HepG2 (cell line): ENCODE measurements around the gene MYL6. TPM values are rescaled to one million over a fixed set of nuclear protein-coding genes. Genes with fewer than 3 reads are reported as not detected.
A peak's percentile ranks its signal among the peaks of the same experiment; 100 is the strongest.

Source experiments
- EED ChIP-seq: sonication (generic); formaldehyde crosslinking; IDR thresholded peaks from 2 replicates; pipeline ENCODE4 v1.5.0; 2020; ENCODE audit warnings: mild to moderate bottlenecking, missing genetic modification reagents
- ELK4 ChIP-seq: sonication (generic); formaldehyde crosslinking; IDR thresholded peaks from 2 replicates; pipeline ENCODE4 v1.9.0; 2021; ENCODE audit warnings: missing genetic modification reagents, borderline replicate concordance
- FOXP4 ChIP-seq: sonication (generic); formaldehyde crosslinking; IDR thresholded peaks from 2 replicates; pipeline ENCODE4 v1.4.0; 2020; ENCODE audit warnings: missing genetic modification reagents
- HMGA1 ChIP-seq: sonication (generic); formaldehyde crosslinking; conservative IDR thresholded peaks from 2 replicates; pipeline ENCODE4 v1.4.0; 2020; ENCODE audit warnings: missing genetic modification reagents
- HNF4G ChIP-seq, 2 experiments: sonication (generic) in 1 of 2; formaldehyde crosslinking in 1 of 2; IDR thresholded peaks; 2 replicates each; pipeline versions ENCODE4 v1.4.0 to v1.6.1; 2011 to 2020; ENCODE audit warnings: borderline replicate concordance in 2 of 2, low read depth in 2 of 2, mild to moderate bottlenecking in 2 of 2, low read length in 1 of 2, missing genetic modification reagents in 1 of 2, moderate library complexity in 1 of 2
- MLXIP ChIP-seq: sonication (generic); formaldehyde crosslinking; IDR thresholded peaks from 2 replicates; pipeline ENCODE4 v1.9.0; 2021; ENCODE audit warnings: missing genetic modification reagents, borderline replicate concordance
- PREB ChIP-seq: sonication (generic); formaldehyde crosslinking; IDR thresholded peaks from 2 replicates; pipeline ENCODE4 v1.4.0; 2020; ENCODE audit warnings: missing genetic modification reagents
- RBFOX2 ChIP-seq: fragments of 200-400 bp; formaldehyde crosslinking; IDR thresholded peaks from 2 replicates; pipeline ENCODE4 v1.6.1; 2017; ENCODE audit warnings: low read depth, mild to moderate bottlenecking, low read length
- REL ChIP-seq: sonication (generic); formaldehyde crosslinking; conservative IDR thresholded peaks from 2 replicates; pipeline ENCODE4 v1.8.0; 2022; ENCODE audit warnings: mild to moderate bottlenecking, missing genetic modification reagents, moderate library complexity
- ZBTB3 ChIP-seq: sonication (generic); formaldehyde crosslinking; IDR thresholded peaks from 2 replicates; pipeline ENCODE4 v1.4.0; 2020; ENCODE audit warnings: low read depth, mild to moderate bottlenecking, moderate library complexity, missing genetic modification reagents, borderline replicate concordance
- ZBTB49 ChIP-seq: sonication (generic); formaldehyde crosslinking; IDR thresholded peaks from 2 replicates; pipeline ENCODE4 v1.4.0; 2020; ENCODE audit warnings: missing genetic modification reagents, borderline replicate concordance
- ZC3H4 ChIP-seq: sonication (generic); formaldehyde crosslinking; IDR thresholded peaks from 2 replicates; pipeline ENCODE4 v1.4.0; 2020; ENCODE audit warnings: missing genetic modification reagents, borderline replicate concordance
- ZNF329 ChIP-seq: sonication (generic); formaldehyde crosslinking; IDR thresholded peaks from 2 replicates; pipeline ENCODE4 v1.9.0; 2021; ENCODE audit warnings: low read depth, mild to moderate bottlenecking, missing genetic modification reagents
- ZNF337 ChIP-seq: sonication (generic); formaldehyde crosslinking; IDR thresholded peaks from 2 replicates; pipeline ENCODE4 v1.5.1; 2020; ENCODE audit warnings: missing genetic modification reagents, low read depth, mild to moderate bottlenecking, borderline replicate concordance
- ZNF382 ChIP-seq: sonication (generic); formaldehyde crosslinking; IDR thresholded peaks from 2 replicates; pipeline ENCODE4 v1.5.0; 2020; ENCODE audit warnings: missing genetic modification reagents, mild to moderate bottlenecking, borderline replicate concordance
- ZNF547 ChIP-seq: sonication (generic); formaldehyde crosslinking; IDR thresholded peaks from 2 replicates; pipeline ENCODE4 v1.5.1; 2020; ENCODE audit warnings: mild to moderate bottlenecking, missing genetic modification reagents
- ZNF569 ChIP-seq: sonication (generic); formaldehyde crosslinking; IDR thresholded peaks from 2 replicates; pipeline ENCODE4 v1.5.0; 2020; ENCODE audit warnings: mild to moderate bottlenecking, missing genetic modification reagents, moderate library complexity, borderline replicate concordance
- ZNF740 ChIP-seq: sonication (generic); formaldehyde crosslinking; IDR thresholded peaks from 2 replicates; pipeline ENCODE4 v1.4.0; 2020; ENCODE audit warnings: missing genetic modification reagents
- polyA plus RNA-seq, 8 experiments: library from polyadenylated mRNA; depleted of rRNA in 3 of 8; stranded (reverse) in 7 of 8; unstranded in 1 of 8; fragments of >200 nt; fragmentation: Illumina TruSeq in 4 of 8; extraction: Trizol in 4 of 8; gene quantifications; 2 replicates each; pipeline versions ENCODE4 v1.2.1 to v1.2.3, GENCODE V29; 2011 to 2016; ENCODE audit warnings: low read depth in 4 of 8, missing spikeins in 1 of 8, mixed read lengths in 1 of 8; ENCODE audit not compliant: insufficient read depth in 1 of 8
- total RNA-seq, 5 experiments: library from RNA; depleted of rRNA; stranded (reverse); fragments of >200 nt; fragmentation: Illumina TruSeq; extraction: Trizol; gene quantifications; 2 replicates each; pipeline ENCODE4 v1.2.3, GENCODE V29; 2016; ENCODE audit warnings: low read depth in 1 of 5

Gene MYL6
- total and polyA plus RNA-seq, 2 of the 13 experiments (the other 11 are each of a cell fraction or from before 2014, with no cell fraction given) = 1,127 to 1,192 TPM

GRCh38 chr12:56119361-56119796 lies 38.8 kb upstream of the MYL6 start (continued):
- TF ChIP-seq ZBTB49 = no peak
- no peak for TF ChIP-seq EED (CRISPR knock-in tag)
- TF ChIP-seq REL (CRISPR knock-in tag) = no peak
- no peak for TF ChIP-seq PREB (CRISPR knock-in tag)
- TF ChIP-seq ZNF547 (CRISPR knock-in tag) = no peak
- no peak for TF ChIP-seq HNF4G (IDR thresholded peaks at IDR 0.05; ENCODE audit: borderline replicate concordance, low read depth, low read length)
- TF ChIP-seq HNF4G (CRISPR knock-in tag; IDR thresholded peaks at IDR 0.05; ENCODE audit: borderline replicate concordance, low read depth) = no peak
- no peak for TF ChIP-seq HMGA1 (CRISPR knock-in tag)
- no peak for TF ChIP-seq ZC3H4 (CRISPR knock-in tag)
- no peak for TF ChIP-seq ZNF569
- TF ChIP-seq ZNF740 (CRISPR knock-in tag) = 0 out of 2 replicates have a peak, but pooled peaks have one; percentile 25
- no peak for TF ChIP-seq RBFOX2
- TF ChIP-seq ZNF382 = no peak
- no peak for TF ChIP-seq MLXIP (CRISPR knock-in tag)
- TF ChIP-seq ZBTB3 (CRISPR knock-in tag) = no peak
- TF ChIP-seq ZNF337 (CRISPR knock-in tag) = no peak
- no peak for TF ChIP-seq ELK4 (CRISPR knock-in tag)
- TF ChIP-seq ZNF329 (CRISPR knock-in tag) = no peak
- TF ChIP-seq FOXP4 (CRISPR knock-in tag) = no peak
